T-helper 2 cell (primary cell): ENCODE results near the gene OXSR1.
"Not testable (repeated sequence)": the region's sequence is repeated elsewhere in the genome, so short reads cannot be mapped to it uniquely, and the experiment has no call there.

ENCODE experiments used
- DNase-seq, 5 experiments: peaks; one replicate each; pipeline versions ENCODE4 v3.0.0 to v3.0.0-alpha.2; 2012 to 2022

OXSR1 gene

DNA sequence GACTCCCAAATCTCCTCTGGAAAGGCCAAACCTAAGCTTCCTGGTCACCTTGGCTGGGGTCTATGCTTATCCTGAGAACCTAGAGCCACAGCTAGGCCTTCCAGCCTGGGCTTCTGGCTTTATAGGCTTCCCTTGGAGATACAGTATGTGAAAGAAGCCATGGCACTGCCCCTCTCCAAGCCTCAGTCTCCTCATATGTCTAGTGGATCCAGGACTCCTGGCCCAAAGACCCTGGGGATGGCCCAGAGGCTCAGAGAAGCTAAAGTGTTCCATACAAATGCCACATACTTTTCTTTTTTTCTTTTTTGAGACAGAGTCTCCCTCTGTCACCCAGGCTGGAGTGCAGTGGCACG lies 37.1 kb upstream of the OXSR1 start:
- DNase-seq: no peak

DNA sequence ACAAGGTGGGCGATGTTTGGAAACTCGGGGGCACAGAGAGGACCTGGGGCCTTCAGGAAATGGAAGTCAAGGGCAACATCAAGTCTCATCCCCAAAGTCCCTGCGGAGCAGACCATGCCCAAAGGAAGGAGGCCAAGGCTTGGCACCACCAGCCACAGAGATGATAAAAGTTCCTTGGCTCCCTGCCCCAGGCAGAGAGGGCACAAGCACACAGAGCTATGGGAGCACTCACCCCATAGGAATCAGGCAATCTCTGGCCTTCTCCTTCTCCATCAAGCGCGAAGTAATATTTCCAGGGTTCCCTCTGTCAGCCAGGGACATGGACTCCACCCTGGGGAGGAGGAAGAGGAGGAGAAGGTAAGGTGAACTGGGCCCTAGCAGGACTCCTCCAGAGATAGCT lies 36.3 kb upstream of the OXSR1 start:
- DNase-seq: no peak

- DNase-seq: no peak
These were observed 34.7 kb upstream of the OXSR1 start for GRCh38 chr3:38130631-38131065.

DNA sequence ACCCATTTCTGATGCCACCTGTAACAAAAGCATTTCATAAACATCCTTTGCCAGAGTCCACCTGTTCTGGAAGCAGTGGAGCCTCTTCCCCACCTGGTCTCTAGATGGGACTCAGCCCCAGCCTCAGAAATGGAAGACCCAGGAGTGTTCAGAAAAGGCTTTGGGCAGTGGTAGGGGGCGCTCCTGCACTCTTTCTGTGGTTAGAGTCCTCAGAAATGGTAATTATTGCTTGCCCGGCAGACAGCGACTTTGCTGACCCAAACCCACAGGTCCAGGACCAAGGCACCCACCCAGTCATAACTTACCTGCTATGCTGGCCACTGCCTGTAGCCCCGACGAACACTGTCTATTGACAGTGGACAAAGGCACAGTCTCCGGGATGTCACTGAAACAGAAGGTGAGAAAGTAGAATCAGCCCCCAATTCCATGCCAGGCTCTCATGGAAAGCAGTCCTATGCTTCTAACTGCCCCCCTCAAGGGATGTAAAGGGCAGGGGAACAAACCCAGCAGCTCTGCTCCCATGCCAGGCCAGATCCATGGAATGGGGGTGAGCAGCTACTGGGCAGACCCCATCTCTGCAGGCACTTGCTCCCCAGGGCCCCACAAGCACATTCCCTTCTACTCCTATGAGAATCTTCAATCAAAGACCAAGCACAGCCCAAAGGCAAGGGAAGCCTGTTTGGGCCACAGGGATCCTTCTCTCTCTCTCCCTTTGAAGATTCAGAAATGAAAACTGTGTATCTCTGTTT lies 33.5 kb upstream of the OXSR1 start:
- DNase-seq: no peak

- DNase-seq: no peak
These were observed 32.2 kb upstream of the OXSR1 start for GRCh38 chr3:38133209-38133556.

GRCh38 chr3:38133557-38134405 lies 31.6 kb upstream of the OXSR1 start:
- DNase-seq: no peak

DNA sequence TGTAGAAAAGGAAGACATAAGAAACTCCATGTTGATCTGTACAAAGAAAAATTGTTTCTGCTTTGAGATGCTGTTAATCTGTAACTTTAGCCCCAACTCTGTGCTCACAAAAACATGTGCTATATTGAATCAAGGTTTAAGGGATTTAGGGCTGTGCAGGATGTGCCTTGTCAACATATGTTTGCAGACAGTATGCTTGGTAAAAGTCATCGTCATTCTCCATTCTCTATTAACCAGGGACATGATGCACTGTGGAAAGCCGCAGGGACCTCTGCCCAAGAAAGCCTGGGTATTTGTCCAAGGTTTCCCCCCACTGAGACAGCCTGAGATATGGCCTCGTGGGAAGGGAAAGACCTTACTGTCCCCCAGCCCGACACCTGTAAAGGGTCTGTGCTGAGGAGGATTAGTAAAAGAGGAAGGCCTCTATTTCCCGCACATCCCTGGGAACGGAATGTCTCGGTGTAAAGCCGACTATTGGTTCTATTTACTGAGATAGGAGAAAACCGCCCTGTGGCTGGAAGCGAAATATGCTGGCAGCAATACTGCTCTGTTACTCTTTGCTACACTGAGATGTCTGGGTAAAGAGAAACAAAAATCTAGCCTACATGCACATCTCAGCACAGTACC lies 30.7 kb upstream of the OXSR1 start:
- DNase-seq: not testable (repeated sequence)

DNA sequence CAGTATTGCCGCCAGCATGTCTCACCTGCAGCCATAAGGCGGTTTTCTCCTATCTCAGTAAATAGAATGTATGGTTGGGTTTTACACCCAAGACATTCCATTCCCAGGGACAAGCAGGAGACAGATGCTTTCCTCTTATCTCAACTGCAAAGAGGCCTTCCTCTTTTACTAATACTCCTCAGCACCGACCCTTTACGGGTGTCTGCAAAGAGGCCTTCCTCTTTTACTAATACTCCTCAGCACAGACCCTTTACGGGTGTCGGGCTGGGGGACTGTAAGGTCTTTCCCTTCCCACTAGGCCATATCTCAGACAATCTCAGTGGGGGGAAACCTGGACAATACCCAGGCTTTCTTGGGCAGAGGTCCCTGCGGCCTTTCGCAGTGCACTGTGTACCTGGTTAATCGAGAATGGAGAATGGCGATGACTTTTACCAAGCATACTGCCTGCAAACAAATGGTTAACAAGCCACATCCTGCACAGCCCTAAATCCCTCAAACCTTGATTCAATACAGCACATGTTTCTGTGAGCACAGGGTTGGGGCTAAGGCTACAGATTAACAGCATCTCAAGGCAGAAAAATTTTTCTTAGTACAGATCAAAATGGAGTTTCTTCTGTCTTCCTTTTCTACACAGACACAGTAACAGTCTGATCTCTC lies 29.6 kb upstream of the OXSR1 start:
- peak in 2 of 5 experiments; percentile 19 to 84 for DNase-seq

DNA sequence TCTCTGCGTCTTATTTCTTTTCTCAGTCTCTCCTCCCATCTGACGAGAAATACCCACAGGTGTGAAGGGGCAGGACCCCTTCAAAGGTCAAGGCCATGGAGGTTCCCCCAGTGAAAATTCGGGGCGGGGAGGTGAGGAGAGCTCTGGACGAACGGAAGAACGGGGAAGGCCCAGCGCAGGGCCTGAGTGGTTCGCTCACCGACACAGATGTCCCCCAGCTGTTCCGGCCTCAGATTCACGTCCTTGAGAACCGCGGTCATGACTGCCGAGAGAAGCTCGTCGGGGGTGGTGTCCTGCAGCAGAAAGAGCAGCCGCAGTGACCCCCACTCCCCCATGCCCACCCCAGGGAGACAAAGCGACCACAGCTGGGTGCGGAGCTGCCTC lies 29.0 kb upstream of the OXSR1 start:
- DNase-seq: peak in 1 of 5 experiments; percentile 25

DNA sequence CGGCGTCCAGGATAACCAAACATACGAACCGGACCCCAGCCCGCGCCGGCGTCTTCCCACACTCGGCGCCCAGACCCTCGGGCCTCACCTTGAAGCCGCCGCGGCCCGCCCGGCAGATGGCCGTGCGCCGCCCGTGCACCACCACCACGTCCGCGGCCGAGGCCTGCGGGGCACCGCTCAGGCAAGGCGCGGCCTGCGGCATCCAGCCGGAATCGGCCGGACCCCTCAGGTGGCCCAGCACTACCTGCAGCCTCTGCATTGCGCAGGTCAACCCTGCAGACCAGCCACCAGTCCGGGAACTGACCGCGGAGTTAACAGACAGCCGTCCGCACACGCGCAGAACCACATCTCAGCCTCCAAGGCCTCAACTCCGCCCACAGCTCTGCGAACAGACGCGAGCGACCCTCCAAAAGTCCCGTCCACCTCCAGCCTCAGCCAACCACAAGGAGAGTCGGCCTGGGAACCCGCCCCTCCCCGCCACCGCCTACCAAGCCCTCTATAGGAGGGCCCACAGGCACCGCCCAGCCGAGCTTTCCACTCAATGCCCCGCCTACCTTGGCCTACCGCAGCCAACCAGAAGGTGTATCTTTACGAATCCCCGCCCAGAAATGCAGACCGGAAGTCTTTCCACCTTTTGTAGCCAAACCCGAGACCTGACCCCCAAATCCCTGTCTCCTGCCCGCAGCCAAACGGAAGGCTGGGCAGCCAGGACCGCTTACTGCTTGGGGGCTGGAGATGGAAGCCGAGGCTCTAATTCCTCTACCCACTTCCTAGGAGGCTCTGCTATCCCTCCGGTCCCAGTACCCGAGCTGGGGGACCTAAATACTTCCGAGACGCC lies 28.3 kb upstream of the OXSR1 start, which contains the start of gene ACAA1:
TSS of gene ACAA1 (minus strand) at position 351 of the 838 bp plus-strand sequence. CDS start at position 259, 92 bp downstream.
- DNase-seq: peak; percentile 92 to 98 (median 95)

GRCh38 chr3:38137615-38138348 lies 27.6 kb upstream of the OXSR1 start:
- DNase-seq: peak in 1 of 5 experiments; percentile 34

- peak; percentile 65 to 88 (median 80) for DNase-seq
These were observed 26.8 kb upstream of the OXSR1 start, which contains the start of gene MYD88 for GRCh38 chr3:38138349-38139190. TSS of gene MYD88 (plus strand) at chr3:38138661. CDS start at chr3:38138701, 40 bp downstream.

DNA sequence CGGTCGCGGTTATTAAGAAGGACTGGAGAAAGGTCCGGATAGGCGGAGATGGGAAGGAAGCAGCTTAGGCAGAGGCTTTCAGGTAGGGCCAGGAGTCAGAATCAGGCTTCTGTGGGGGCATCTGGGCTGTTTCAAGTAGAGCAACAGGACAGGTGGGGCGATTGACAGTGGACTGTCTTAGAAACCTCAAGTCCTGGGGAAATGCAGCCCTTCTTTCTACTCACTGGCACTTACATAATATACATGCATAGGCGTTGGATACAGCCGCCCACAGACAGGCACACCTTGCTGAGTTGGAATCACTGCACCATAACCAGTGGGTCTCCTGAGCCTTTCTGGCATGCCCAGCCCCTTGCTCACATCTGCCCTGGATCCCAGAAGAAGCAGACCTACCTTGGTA lies 26.1 kb upstream of the OXSR1 start:
- peak in 1 of 5 experiments; percentile 24 for DNase-seq

- DNase-seq: no peak
These were observed 25.7 kb upstream of the OXSR1 start for GRCh38 chr3:38139652-38140051.

- no peak for DNase-seq
These were observed 24.8 kb upstream of the OXSR1 start for GRCh38 chr3:38140326-38141172.

GRCh38 chr3:38141173-38141951 lies 24.0 kb upstream of the OXSR1 start:
- DNase-seq: no peak

DNA sequence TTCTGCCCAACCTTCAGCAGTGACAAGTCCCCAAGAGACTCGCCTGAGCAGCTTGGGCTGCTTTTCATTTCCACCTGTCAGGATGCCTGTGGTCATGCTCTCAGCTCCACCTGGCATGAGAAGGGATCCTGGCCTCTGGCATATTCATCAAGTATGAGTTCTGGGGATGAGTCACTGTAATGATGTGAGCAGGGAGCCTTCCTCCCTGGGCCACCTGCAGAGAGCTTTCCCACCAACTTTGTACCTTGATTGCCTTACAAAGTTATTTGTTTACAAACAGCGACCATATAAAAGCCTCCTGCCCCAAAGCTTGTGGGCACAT lies 23.4 kb upstream of the OXSR1 start:
- DNase-seq: no peak

- no peak for DNase-seq
These were observed 22.4 kb upstream of the OXSR1 start for GRCh38 chr3:38142959-38143358.

GRCh38 chr3:38143511-38143910 lies 21.8 kb upstream of the OXSR1 start:
- no peak for DNase-seq
